Measurements from ENCODE around the gene ACVR1C.

DNA sequence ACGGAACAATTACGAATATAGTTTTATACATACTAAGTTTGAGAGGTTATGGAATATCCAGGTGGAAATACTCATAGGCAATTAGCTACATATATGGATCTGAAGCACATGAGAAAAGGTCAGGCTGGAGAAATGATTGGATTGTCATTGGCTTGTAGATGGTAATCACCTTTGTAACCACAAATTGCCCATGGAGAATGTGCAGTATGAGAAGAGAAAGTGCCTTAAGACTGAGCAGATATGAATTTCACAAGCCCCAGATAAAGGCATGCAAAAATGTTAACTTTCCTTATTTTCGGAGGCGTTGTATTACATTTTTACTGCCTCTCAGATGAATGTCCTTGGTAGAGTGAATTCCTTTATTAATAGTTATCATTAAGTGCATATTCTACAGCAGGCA lies 33.1 kb upstream of the ACVR1C start:
- TF ChIP-seq POLR2A (IDR thresholded peaks at IDR 0.05) = no peak
- TF ChIP-seq, protein P1, sequence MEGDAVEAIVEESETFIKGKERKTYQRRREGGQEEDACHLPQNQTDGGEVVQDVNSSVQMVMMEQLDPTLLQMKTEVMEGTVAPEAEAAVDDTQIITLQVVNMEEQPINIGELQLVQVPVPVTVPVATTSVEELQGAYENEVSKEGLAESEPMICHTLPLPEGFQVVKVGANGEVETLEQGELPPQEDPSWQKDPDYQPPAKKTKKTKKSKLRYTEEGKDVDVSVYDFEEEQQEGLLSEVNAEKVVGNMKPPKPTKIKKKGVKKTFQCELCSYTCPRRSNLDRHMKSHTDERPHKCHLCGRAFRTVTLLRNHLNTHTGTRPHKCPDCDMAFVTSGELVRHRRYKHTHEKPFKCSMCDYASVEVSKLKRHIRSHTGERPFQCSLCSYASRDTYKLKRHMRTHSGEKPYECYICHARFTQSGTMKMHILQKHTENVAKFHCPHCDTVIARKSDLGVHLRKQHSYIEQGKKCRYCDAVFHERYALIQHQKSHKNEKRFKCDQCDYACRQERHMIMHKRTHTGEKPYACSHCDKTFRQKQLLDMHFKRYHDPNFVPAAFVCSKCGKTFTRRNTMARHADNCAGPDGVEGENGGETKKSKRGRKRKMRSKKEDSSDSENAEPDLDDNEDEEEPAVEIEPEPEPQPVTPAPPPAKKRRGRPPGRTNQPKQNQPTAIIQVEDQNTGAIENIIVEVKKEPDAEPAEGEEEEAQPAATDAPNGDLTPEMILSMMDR (IDR thresholded peaks at IDR 0.05) = no peak
- TF ChIP-seq EP300 (IDR thresholded peaks at IDR 0.05) = no peak
